GM23338 (cell line): ENCODE data around the gene ZNF236. TPM values are rescaled to one million over a fixed set of nuclear protein-coding genes. Genes with fewer than 3 reads are reported as not detected.

Source experiments
- ATAC-seq: fragments of 200-7000 bp; cut with Tn5 transposase; 3 replicates; pipeline ENCODE4 v1.9.1; 2020
- DNase-seq: peaks from one replicate; pipeline ENCODE4 v3.0.0-alpha.2; 2015; ENCODE audit warnings: low spot score
- H2AFZ ChIP-seq: fragments of 200-600 bp; sonication (generic); 2 replicates; pipeline ENCODE4 v1.8.0; 2016; ENCODE audit warnings: antibody characterized with exemption, mild to moderate bottlenecking, moderate library complexity
- H3F3A ChIP-seq: fragments of 200-600 bp; sonication (generic); replicated peaks from 2 replicates; pipeline ENCODE4 v1.8.0; 2017; ENCODE audit warnings: antibody characterized with exemption, mixed run types, low read depth
- H3K27ac ChIP-seq: fragments of 200-600 bp; sonication (generic); 2 replicates; pipeline ENCODE4 v1.6.1; 2016; ENCODE audit warnings: low read depth
- H3K27me3 ChIP-seq: fragments of 200-600 bp; sonication (generic); 2 replicates; pipeline ENCODE4 v1.8.0; 2016; ENCODE audit warnings: mild to moderate bottlenecking, mixed run types, moderate library complexity; ENCODE audit not compliant: insufficient read depth
- H3K36me3 ChIP-seq: fragments of 200-600 bp; sonication (generic); 2 replicates; pipeline ENCODE4 v1.8.0; 2016; ENCODE audit warnings: mild to moderate bottlenecking; ENCODE audit not compliant: insufficient read depth
- H3K4me1 ChIP-seq: fragments of 200-600 bp; sonication (generic); 2 replicates; pipeline ENCODE4 v1.8.0; 2016; ENCODE audit warnings: mild to moderate bottlenecking, moderate library complexity; ENCODE audit not compliant: insufficient read depth
- H3K4me2 ChIP-seq: fragments of 200-600 bp; sonication (generic); 2 replicates; pipeline ENCODE4 v1.7.1; 2017; ENCODE audit warnings: mixed run types
- H3K4me3 ChIP-seq: fragments of 200-600 bp; sonication (generic); 2 replicates; pipeline ENCODE4 v1.6.1; 2016; ENCODE audit warnings: mixed run types
- H3K79me2 ChIP-seq: fragments of 200-600 bp; sonication (generic); replicated peaks from 2 replicates; pipeline ENCODE4 v1.8.0; 2017; ENCODE audit warnings: mild to moderate bottlenecking; ENCODE audit not compliant: insufficient read depth
- H3K9me2 ChIP-seq: fragments of 200-600 bp; sonication (generic); 2 replicates; pipeline ENCODE4 v1.8.0; 2017; ENCODE audit not compliant: insufficient read depth
- H4K20me1 ChIP-seq: fragments of 200-600 bp; sonication (generic); replicated peaks from 2 replicates; pipeline ENCODE4 v1.8.0; 2017; ENCODE audit warnings: mild to moderate bottlenecking; ENCODE audit not compliant: insufficient read depth
- H3K27ac Mint-ChIP-seq: 2 replicates; pipeline ENCODE4 v1.8.0; 2020; ENCODE audit warnings: inconsistent platforms, mild to moderate bottlenecking, moderate library complexity, mixed read lengths
- H3K27me3 Mint-ChIP-seq: 3 replicates; pipeline ENCODE4 v1.8.0; 2022; ENCODE audit warnings: low read depth, mild to moderate bottlenecking, moderate library complexity, mixed read lengths, inconsistent platforms; ENCODE audit not compliant: insufficient read depth, poor library complexity
- H3K36me3 Mint-ChIP-seq: 3 replicates; pipeline ENCODE4 v1.8.0; 2021; ENCODE audit warnings: low read depth, mild to moderate bottlenecking, inconsistent platforms, moderate library complexity, mixed read lengths
- H3K4me1 Mint-ChIP-seq: 3 replicates; pipeline ENCODE4 v1.8.0; 2020; ENCODE audit warnings: mild to moderate bottlenecking, inconsistent platforms, mixed read lengths
- H3K4me3 Mint-ChIP-seq: 3 replicates; pipeline ENCODE4 v1.8.0; 2021; ENCODE audit warnings: moderate library complexity, mild to moderate bottlenecking, inconsistent platforms, mixed read lengths
- H3K9me3 Mint-ChIP-seq: 3 replicates; pipeline ENCODE4 v1.8.0; 2020; ENCODE audit warnings: moderate library complexity, mild to moderate bottlenecking, inconsistent platforms, mixed read lengths
- CREB1 ChIP-seq: fragments of 250-450 bp; sonication (Bioruptor Pico); IDR thresholded peaks from 2 replicates; pipeline ENCODE4 v1.5.0; 2020; ENCODE audit warnings: low read depth, mild to moderate bottlenecking, moderate library complexity
- NANOG ChIP-seq: IDR thresholded peaks from 2 replicates; pipeline ENCODE4 v1.6.1; 2016; ENCODE audit warnings: antibody characterized with exemption, borderline replicate concordance
- POLR2AphosphoS5 ChIP-seq: IDR thresholded peaks from 2 replicates; pipeline ENCODE4 v1.6.1; 2016; ENCODE audit warnings: antibody characterized with exemption, low read depth
- REST ChIP-seq: IDR thresholded peaks from one replicate; pipeline ENCODE4 v1.6.1; 2018; ENCODE audit warnings: antibody characterized with exemption; ENCODE audit not compliant: unreplicated experiment
- ZNF114 ChIP-seq: fragments of 250-450 bp; sonication (Bioruptor Pico); IDR thresholded peaks from 2 replicates; pipeline ENCODE4 v1.5.0; 2020; ENCODE audit warnings: mild to moderate bottlenecking, moderate library complexity
- ZNF462 ChIP-seq: fragments of 250-450 bp; sonication (Bioruptor Pico); IDR thresholded peaks from 2 replicates; pipeline ENCODE4 v1.5.0; 2020; ENCODE audit warnings: mild to moderate bottlenecking, moderate library complexity
- polyA plus RNA-seq: library from polyadenylated mRNA; unstranded; fragments of >200 nt; fragmentation: Nextera tagmentation; extraction: Ambion mirVana; gene quantifications from 2 replicates; pipeline ENCODE4 v1.2.1, GENCODE V29; 2016
- total RNA-seq: library from RNA; depleted of rRNA; stranded (reverse); fragments of >200 nt; shearing (Covaris generic); gene quantifications from 2 replicates; pipeline ENCODE4 v1.2.3, GENCODE V29; 2014
- TF ChIP-seq, protein P1 (sequence below), 2 experiments: fragments of 200-600 bp in 1 of 2; sonication (generic) in 1 of 2; conservative IDR thresholded peaks; 2 replicates each; pipeline versions ENCODE4 v1.5.1 to v1.6.1; 2016 to 2017; ENCODE audit warnings: antibody characterized with exemption in 2 of 2, low read depth in 2 of 2, mild to moderate bottlenecking in 2 of 2, moderate library complexity in 1 of 2

The ZNF236 gene
- total and polyA plus RNA-seq, 2 experiments from 2014 or later = 8.9 to 16.3 TPM

GRCh38 chr18:76823587-76824011 lies 1.2 kb downstream of the ZNF236 start:
- Histone ChIP-seq H3K9me2 (no peaks in the 10 kb centered on the region), H3K4me3 (peak overlapping the region; percentile 73), H3K27me3 (no peaks in the 10 kb centered on the region), H3K79me2 (peaks cover 74% of the 10 kb centered on the region), H3K4me1 (peaks cover 8% of the 10 kb centered on the region), H3K27ac (0 out of 2 replicates have a peak overlapping the region, but pooled peaks have one; percentile 55), H4K20me1 (no peaks in the 10 kb centered on the region), H3K4me2 (peak overlapping the region; percentile 87), H2AFZ (peak overlapping the region; percentile 93), H3K36me3 (no peaks in the 10 kb centered on the region), H3F3A (peaks cover 8% of the 10 kb centered on the region; the same call in 1 of the 2 replicates)
- TF ChIP-seq, protein P1, sequence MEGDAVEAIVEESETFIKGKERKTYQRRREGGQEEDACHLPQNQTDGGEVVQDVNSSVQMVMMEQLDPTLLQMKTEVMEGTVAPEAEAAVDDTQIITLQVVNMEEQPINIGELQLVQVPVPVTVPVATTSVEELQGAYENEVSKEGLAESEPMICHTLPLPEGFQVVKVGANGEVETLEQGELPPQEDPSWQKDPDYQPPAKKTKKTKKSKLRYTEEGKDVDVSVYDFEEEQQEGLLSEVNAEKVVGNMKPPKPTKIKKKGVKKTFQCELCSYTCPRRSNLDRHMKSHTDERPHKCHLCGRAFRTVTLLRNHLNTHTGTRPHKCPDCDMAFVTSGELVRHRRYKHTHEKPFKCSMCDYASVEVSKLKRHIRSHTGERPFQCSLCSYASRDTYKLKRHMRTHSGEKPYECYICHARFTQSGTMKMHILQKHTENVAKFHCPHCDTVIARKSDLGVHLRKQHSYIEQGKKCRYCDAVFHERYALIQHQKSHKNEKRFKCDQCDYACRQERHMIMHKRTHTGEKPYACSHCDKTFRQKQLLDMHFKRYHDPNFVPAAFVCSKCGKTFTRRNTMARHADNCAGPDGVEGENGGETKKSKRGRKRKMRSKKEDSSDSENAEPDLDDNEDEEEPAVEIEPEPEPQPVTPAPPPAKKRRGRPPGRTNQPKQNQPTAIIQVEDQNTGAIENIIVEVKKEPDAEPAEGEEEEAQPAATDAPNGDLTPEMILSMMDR (conservative IDR thresholded peaks at IDR 0.05; ENCODE audit: low read depth in 2 of 2) = peak; percentile 35 to 44
- TF ChIP-seq CREB1 (no peak), POLR2AphosphoS5 (0 out of 2 replicates have a peak, but pooled peaks have one; percentile 23)
- peaks cover 11% of the 10 kb centered on the region for H3K36me3 Mint-ChIP-seq
- peaks cover 30% of the 10 kb centered on the region for H3K4me1 Mint-ChIP-seq
- DNase-seq (peak; percentile 81), ATAC-seq (peak; percentile 76)
- H3K9me3 Mint-ChIP-seq = no peaks in the 10 kb centered on the region; the same call in 2 of the 3 replicates
- H3K27ac Mint-ChIP-seq = peak overlapping the region; percentile 88
- peak overlapping the region; percentile 86 for H3K4me3 Mint-ChIP-seq
- H3K27me3 Mint-ChIP-seq = peaks cover 8% of the 10 kb centered on the region

- DNase-seq (no peak), ATAC-seq (no peak)
- Histone ChIP-seq H3K4me2 (peak overlapping the region; percentile 87), H3K4me3 (peak overlapping the region; percentile 73), H3K27ac (no peak overlapping the region), H3K27me3 (no peaks in the 10 kb centered on the region), H3K36me3 (no peaks in the 10 kb centered on the region), H2AFZ (peak overlapping the region; percentile 93; the same call in 1 of the 2 replicates), H4K20me1 (no peaks in the 10 kb centered on the region), H3F3A (peaks cover 8% of the 10 kb centered on the region; the same call in 1 of the 2 replicates), H3K9me2 (no peaks in the 10 kb centered on the region), H3K79me2 (peaks cover 75% of the 10 kb centered on the region), H3K4me1 (peaks cover 8% of the 10 kb centered on the region)
- Mint-ChIP-seq H3K36me3 (peaks cover 11% of the 10 kb centered on the region), H3K4me1 (peaks cover 30% of the 10 kb centered on the region), H3K9me3 (no peaks in the 10 kb centered on the region; the same call in 2 of the 3 replicates), H3K27me3 (peaks cover 8% of the 10 kb centered on the region), H3K4me3 (peak overlapping the region; percentile 86), H3K27ac (no peak overlapping the region)
- TF ChIP-seq NANOG = no peak
- TF ChIP-seq REST = no peak
- TF ChIP-seq ZNF114 (CRISPR knock-in tag) = no peak
- TF ChIP-seq ZNF462 (CRISPR knock-in tag) = no peak
- no peak for TF ChIP-seq CREB1
Observed at GRCh38 chr18:76824145-76824676, 1.9 kb downstream of the ZNF236 start.
